HG03521 (cell line): ENCODE data around the gene CACNA1D.

Experiments
- ATAC-seq: cut with Tn5 transposase; IDR thresholded peaks from one replicate; pipeline ENCODE4 v1.9.1; 2021; ENCODE audit warnings: mild to moderate bottlenecking, moderate library complexity; ENCODE audit not compliant: unreplicated experiment

Gene CACNA1D

GRCh38 chr3:53837331-53837730 is 342.9 kb downstream of the CACNA1D start:
- no peak for ATAC-seq

DNA sequence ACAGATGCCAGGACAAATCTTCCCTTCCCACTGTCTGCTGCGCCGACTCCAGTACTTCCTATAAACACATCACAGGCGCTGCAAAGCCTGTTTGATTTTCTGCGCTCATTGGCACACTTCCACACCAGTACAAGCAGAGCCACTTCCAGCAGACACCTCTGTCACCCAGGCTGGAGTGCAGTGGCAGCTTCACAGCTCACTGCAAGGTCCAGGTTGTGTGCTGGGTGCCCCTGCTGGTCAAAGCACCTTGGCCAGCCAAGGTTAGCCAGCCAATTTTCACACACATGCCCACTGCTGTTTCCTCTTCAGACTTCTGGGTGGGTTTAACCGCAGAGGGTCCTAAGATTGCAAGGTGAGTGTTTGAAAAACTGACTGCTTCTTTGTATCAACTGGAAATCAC is 346.9 kb downstream of the CACNA1D start:
- no peak for ATAC-seq

DNA sequence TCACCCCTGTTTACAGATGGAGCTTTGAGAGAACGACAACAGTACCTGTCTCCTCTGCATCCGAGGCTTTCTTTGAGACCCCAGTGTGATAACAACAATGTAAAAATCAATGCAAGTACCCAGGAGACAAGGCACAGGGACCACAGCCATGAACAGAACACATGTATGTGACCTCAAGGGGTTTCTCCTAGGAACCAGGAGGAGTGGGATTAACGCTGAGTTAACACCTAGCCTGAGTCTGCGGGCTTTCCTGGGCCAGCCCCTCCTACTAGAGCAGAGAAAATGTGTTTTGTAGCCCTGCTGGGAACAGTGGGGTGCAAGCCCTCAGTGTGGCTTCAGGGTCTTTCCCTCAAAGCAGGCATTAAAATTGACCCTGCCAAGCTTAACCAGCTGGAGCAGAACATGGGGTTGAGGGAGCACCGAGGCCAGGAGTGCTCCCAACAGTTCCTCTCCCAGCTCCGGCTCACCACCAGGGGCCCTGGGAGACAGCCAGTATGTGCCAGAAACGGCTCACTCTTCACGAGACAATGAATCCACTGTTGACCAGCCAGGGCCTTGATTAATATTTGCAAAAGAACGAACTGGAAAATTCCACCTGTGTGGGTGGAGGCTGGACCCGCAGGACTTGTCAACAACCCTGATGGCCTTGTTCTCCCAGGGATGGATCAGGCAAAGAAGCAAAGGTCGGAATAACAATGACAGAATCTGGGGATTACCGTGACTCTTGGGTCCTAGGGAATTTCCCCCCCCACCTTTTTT is 348.2 kb downstream of the CACNA1D start:
- ATAC-seq: no peak

DNA sequence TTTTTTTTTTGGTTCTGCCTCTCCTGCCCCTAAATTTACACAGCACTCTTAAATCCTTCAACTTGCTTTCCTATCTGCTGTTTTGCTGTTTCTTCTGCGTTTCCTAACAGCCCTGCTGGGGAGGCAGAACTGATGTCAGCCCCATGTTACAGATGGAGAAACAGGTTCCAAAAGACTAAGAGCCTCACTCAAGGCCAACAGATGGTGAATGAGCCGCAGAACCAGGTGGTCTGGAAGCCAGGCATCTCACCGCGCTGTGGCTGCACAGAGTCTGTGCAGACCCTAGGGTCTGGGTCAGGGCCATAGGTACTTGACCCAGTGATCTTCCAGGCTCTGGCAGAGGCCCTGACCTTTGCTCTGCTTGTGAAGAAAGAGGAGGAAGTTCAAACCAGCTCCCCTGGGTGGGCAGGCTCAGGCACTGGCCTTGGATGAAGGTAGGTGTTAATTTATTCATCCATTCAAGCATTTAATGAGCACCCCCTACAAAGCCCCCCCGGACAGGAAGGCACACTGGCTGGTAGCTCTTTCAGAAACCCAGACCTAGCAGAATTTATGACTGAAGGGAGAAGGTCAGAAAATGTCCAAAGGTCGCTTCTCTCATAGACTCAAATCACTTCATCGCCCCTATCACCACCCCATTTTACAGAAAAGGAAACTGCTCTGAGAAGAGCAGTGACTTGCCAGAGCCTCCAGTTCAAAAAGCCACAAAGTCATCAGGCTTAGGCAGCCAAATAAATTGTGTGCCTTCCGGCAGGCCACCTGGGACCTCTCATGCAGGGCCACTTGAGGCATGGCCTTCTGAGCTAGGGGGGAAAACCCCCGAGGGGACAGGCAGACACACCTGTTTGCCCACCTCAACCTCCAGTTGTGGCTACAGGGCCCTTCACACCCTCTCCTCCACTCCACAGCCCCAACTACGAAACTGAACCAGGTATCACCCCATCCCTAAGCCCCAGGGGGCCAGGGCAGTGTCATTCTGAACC is 349.1 kb downstream of the CACNA1D start:
- no peak for ATAC-seq

DNA sequence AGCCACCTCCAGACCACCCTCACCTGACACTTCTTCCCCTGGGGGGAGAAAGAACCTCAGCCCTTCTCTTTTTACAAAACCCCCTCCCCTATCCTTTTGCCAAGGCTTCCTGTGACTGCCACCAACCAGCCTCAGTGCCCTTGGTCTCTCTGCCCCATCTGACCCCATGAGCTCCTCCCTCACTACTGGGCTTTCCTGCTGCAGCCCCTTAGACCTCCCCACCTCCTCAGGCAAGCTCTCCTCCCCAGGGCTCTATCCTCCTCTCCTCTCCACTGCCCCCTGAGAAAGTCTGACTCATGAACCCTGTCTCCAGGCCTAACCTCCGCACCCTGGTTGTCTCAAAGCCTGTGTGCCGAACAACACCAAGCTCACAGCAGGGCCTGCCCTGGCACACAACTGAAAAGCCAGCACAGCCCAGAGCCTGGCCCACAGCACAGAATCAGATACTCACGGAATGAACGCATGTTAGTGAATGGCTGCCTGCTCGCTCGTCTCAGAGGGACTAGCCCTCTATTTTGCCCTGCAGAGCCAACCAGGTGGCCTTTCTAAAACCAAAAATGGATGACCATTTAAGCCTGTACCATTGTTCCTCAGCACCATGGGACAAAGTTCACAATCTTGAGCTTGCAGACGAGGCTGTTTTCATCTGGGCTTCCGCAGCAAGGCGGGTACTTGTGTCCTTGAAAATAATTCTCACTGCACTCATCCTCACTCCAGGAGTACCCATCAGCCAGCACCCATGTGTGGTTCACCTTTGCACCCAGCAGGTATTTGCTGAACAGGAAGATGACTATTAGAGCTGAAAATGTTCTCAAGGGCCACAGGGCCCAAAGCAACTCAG is 350.1 kb downstream of the CACNA1D start:
- ATAC-seq: no peak

DNA sequence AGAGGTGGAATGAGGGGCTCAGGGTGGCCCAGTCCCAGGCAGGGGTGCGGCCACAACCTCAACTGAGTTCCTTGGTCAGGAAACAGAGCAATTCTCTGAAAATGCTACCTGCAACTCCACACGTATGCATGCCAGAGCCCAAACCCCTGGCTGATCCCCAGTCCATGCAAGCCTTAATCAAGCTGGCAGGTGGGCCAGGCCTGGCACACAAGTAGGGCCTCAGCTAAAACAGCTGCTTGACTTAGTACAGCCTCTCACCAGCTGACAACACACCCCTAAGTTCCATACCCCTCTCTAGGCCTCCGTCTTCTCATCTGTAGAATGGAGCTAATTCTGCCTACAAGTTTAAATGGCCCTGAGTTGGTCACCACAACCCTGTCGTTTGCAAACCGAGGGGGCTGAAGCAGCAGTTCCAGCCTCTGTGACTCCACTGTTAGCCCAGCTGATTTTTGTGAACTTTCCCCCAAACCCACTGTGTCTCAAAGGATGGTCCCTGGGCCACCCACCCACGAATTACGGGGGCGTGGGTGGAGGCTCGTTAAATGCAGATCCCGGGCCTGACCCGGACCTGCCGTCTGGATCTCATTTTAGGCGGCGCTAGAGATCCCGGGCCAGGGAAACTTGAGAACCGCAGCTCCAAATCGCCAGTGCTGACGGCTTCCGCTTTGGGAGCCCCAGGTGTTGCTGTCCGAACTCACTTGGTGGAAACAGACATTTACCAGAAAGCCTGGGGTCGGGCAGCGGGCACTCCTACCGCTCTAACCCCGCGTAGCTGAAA is 350.9 kb downstream of the CACNA1D start:
- peak; percentile 12 for ATAC-seq

GRCh38 chr3:53845881-53846133 is 351.4 kb downstream of the CACNA1D start:
- ATAC-seq: no peak

- ATAC-seq: peak; percentile 35
Measured at GRCh38 chr3:53846134-53846850, 351.9 kb downstream of the CACNA1D start, which contains the start of the genes CHDH and IL17RB. TSS of gene CHDH (minus strand) at chr3:53846419. CDS start at chr3:53824008, 22,411 bp downstream. TSS of gene IL17RB (plus strand) at chr3:53846568. CDS start at chr3:53846589, 21 bp downstream.

DNA sequence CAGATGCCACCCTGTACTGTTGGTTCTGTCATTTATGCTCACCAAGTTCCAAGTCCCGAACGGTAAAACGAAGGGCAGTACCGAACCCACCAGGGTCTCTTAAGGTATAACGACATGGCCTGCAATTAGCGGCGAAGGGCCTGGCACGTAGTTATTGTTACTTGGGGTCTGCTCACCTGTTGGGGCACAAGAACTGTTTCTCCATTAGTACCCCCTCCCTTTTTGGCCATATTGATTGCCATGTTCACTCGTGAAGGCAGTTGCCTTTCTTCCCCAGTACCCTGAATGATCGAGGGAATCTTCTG is 352.4 kb downstream of the CACNA1D start:
- no peak for ATAC-seq

DNA sequence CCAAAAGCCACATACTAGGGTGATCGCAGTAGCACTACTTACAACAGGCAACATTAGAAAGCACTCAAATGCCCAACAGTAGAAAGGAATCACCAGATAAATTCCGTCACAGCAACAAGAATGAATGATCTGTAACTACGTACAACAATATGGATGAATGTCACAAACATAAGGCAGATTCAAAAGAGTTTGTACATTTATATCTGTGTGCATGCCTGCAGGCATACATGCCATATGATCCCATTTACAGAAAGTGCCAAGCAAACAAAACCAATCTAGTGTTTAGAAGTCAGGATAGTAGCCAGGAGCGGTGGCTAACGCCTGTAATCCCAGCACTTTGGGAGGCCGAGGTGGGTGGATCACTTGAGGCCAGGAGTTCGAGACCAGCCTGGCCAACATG is 355.5 kb downstream of the CACNA1D start:
- no peak for ATAC-seq

DNA sequence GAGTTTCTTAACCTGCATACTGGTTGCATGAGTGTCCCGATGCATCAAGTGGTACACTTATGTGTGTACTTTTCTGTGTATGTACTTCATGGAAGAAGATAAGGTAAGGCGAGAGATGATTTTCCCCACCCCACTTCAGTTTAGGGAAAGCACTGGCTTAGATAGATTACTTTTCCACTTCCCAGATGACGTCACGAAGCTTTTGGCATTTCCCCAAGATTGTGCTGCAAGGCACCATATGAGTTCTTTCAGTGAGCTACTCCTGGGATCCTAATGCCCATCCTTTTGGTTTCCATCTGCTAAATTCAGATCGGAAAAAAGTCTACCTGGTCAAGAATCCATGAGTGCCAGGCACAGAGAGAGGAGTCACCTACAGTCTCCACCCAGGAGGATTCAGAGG is 356.5 kb downstream of the CACNA1D start:
- ATAC-seq: no peak

DNA sequence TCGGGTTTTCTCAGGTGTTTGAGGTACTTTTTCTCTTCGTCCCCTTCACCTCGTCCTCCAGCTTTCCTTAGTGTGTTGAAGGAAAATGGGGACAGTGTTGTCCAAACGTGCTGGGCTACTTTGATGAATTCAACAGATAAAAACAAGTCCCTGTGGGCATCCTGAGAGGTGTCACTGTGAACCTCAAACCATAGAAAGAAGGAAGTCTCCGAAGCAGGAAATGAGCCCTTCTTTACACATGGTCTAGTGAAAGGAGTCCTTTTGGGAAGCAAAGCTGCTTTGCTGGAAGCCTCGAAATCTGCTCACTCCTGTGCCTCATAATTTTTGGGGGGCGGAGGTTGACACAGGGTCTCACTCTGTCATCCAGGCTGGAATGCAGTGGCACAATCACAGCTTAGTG is 362.6 kb downstream of the CACNA1D start:
- no peak for ATAC-seq

GRCh38 chr3:53858096-53858741 is 363.8 kb downstream of the CACNA1D start:
- no peak for ATAC-seq

DNA sequence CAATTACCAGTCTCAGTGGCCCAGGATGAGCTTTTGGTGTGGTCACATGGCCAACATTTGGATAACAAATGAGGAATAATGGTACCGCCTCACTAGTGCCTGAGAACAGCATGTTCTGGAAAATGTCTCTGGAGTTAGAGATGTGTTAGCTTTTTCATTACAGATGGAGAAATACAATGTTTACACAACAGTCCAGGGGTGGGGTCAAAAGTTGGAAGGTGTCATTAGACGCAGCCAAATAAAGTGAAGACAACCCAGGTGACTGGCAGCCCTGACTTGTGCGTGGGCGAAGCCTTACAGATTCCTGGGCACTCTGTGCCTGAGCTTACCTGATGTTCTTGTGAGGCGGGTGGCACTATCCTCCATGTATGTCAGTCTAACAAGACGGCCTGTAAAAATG is 364.8 kb downstream of the CACNA1D start:
- ATAC-seq: no peak

GRCh38 chr3:53860196-53860595 is 365.8 kb downstream of the CACNA1D start:
- no peak for ATAC-seq

- ATAC-seq: no peak
Measured at GRCh38 chr3:53862241-53862640, 367.8 kb downstream of the CACNA1D start.

- no peak for ATAC-seq
Measured at GRCh38 chr3:53863145-53863544, 368.7 kb downstream of the CACNA1D start.
